H54 (cell line): ENCODE measurements around the gene MED26.

ENCODE experiments used
- DNase-seq: peaks from one replicate; pipeline ENCODE4 v3.0.0; 2011; ENCODE audit warnings: low spot score, mixed read lengths; ENCODE audit not compliant: insufficient read length
- FAIRE-seq: peaks from 3 replicates; lab custom pipeline; 2011; peaks lifted over from hg19 to GRCh38; lab: Jason Lieb, UNC
- POLR2A ChIP-seq: IDR thresholded peaks from 2 replicates; pipeline ENCODE4 v1.6.1; 2011; ENCODE audit warnings: low read depth, mild to moderate bottlenecking, low read length

The MED26 gene

GRCh38 chr19:16586991-16587832 lies 40.8 kb downstream of the MED26 start:
- FAIRE-seq: no peak
- TF ChIP-seq POLR2A: no peak
- no peak for DNase-seq

DNA sequence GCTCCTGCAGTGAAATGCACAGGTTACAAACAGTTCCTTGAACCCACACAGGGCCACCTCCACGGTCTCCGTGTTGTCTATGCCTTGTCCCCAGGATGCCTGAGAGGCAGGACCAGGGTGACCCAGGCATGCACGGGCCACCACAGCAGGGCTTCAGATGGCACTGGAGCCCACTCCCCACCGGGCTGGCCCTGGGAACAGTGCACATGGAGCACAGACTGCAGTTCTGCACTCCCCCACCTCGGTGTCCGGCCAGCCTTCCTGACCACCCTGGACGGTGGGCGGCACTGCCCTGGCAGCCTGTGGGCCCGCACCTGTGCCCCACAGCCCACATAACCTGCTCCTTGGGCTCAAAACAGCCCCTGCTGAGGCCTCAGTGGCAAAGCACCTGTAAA lies 41.5 kb downstream of the MED26 start:
- TF ChIP-seq POLR2A: no peak
- FAIRE-seq (no peak), DNase-seq (no peak)

GRCh38 chr19:16585808-16586476 lies 42.1 kb downstream of the MED26 start:
- FAIRE-seq: no peak

DNA sequence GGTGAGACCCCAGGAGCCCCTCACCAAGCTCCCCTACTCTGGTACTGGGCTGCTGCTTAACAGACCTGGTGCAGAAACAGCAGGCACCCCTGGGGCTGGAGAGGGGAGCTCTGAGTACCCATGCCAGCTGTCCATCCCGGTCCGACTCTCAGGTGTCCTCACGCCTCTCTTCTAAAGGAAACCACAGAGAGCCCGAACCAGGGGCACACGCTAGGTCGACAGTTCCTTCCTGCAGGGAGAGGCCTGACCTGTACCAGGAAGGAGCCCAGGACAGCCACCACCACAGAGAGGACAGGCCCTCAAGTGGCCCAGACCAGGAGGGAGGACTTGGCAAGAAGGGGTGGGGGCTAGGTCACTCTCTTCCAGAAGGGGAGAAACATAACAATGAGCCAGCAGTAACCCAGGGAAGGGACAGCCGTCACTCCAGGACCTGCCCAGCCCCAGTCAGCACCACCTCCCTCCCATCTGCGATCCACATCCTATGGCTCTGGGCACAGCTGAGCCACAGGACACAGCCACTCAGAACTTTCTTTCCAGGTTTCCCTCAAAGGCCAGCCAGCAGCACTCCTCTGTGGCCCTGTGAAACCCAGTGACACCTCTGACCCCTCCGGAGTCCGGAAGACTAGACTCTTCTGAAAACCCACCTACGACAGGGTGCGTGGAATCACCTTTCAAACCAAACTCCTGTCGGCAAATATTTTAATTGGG lies 42.8 kb downstream of the MED26 start:
- TF ChIP-seq POLR2A: no peak
- no peak for FAIRE-seq

More at GRCh38 chr19:16585808-16586476, 42.1 kb downstream of the MED26 start:
- DNase-seq: no peak
- TF ChIP-seq POLR2A: no peak

DNA sequence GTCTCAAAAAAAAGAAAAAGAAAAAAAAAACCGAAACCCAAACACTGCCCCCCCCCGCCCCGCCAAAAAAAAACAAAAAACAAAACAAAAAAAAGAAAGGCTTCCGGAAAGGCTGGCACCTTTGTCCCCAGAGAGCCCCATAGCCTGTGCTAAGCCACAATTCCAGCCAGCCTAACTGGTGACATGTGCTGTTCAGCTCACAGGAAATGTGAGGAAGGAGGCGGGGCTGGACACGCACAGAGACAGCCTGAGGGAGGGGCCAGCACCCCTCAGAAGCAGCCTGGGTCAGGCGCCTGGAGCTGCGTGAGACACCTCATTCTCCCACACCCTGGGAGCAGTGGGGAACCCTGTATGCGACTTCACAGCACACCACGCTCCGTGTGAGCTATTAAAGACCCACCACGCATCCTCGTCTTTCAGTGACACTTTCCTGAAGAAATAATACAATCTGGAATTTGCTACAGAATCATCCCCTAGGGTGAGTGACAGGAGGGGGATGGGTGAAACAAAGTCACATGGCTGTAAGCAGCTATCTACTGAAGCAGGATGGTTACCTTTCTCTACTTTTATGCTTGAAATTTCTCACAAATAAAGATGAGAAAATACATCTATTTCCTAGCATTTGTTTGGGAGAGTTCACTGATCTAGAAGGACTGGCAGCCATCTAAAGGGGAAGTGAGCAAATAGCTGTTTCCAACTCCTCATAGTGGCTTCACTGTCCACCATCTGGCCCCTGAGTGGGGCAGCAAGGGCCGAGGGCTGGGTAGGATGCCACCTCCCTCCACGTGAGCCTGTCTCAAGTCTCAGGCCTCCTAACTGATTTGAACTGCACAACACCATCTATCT lies 43.5 kb downstream of the MED26 start:
- no peak for TF ChIP-seq POLR2A
- DNase-seq (peak; percentile 90), FAIRE-seq (no peak)

More for the DNA sequence above, 42.8 kb downstream of the MED26 start:
- no peak for DNase-seq

DNA sequence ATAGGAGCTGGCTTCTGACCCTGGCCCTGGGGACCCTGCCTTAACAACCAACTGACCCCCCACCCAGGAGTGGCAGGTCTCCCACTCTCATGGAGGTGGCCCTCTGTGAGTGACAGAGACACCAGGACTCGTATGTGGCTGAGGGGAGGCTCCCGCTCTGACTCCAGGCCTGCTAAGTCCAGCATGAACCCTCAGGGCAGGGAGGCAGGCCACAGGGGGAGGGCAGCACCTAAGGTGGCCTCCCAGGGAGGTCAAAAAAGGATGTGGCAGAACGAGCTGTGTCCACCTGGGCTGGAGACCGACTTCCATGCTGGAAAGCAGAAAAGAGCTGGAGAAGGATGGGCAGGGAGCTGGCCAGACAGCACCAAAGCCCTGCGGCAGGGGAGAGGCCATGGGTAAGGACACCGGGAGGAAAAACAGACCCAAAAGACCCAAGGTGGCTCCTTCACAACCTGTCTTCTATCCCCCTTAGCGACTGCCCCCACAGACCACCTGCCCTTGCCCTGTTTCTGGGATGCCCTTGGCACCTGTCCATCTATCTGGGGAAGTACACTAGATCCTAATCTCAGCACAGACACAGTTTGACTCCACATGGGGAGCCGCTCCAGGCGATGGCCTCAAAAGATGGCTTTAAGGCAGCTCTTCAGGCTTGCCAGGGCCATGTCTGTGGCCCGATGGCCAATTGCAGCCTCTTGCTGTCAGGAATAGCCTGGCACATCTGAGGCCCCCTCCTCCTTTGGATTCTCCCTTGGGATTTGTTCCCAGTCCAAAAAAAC lies 45.3 kb downstream of the MED26 start:
- DNase-seq: no peak
- TF ChIP-seq POLR2A: no peak
- FAIRE-seq: no peak

- TF ChIP-seq POLR2A: no peak
- FAIRE-seq (no peak), DNase-seq (peak; percentile 62)
These were observed 46.0 kb downstream of the MED26 start for GRCh38 chr19:16581971-16582343.

DNA sequence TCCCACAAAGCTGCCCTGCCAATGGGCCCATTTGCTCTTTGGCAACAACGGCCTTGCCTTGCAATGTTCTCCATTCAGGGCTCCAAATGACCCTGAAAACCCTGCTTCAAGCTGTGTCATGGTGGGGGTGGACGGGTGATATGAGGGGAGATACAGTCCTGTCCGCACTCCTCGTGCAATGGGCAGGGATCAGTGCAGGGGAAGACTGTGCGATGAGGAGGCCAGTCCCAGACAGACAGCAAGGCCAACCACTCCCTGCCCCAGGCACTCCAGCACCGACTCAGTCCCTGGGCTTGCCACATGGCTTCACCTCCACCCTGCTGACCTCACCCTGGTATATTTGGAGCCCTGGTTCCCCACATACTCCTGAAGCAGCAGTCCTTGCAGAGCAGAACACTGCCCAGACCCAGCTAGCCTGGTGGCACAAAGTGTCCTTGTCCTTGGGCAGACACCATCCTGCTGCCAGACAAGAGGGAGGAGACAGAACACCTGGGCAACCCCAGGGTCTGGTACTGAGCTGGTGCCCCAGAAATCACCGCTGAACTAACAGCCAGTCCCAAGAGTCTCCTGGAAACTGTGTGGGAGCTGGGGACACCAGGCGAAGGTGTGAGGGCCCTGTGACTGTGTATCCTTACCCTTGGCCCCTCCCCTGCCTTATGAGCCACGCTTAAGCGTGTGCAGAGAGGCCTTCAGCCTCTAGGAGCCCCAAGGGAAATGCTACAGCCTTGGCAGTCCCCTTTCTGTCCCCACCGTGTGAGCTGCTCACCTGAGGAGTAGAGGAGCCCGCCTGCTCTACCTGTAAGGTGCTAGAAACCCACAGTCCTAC lies 46.6 kb downstream of the MED26 start:
- FAIRE-seq: no peak
- TF ChIP-seq POLR2A: no peak
- DNase-seq: no peak

GRCh38 chr19:16579381-16579780 lies 48.6 kb downstream of the MED26 start:
- no peak for DNase-seq
- TF ChIP-seq POLR2A: no peak
- no peak for FAIRE-seq

GRCh38 chr19:16577531-16577985 lies 50.4 kb downstream of the MED26 start:
- FAIRE-seq: no peak
- TF ChIP-seq POLR2A: no peak
- DNase-seq: no peak

GRCh38 chr19:16576690-16577530 lies 51.1 kb downstream of the MED26 start:
- DNase-seq: no peak
- no peak for FAIRE-seq
- TF ChIP-seq POLR2A: no peak
